ENCODE measurements around the gene ROR1. TPM values are rescaled to one million over a fixed set of nuclear protein-coding genes. Genes with fewer than 3 reads are reported as not detected.

The ROR1 gene
- total RNA-seq, 2 experiments from 2014 or later = 0.47 to 1.4 TPM

DNA sequence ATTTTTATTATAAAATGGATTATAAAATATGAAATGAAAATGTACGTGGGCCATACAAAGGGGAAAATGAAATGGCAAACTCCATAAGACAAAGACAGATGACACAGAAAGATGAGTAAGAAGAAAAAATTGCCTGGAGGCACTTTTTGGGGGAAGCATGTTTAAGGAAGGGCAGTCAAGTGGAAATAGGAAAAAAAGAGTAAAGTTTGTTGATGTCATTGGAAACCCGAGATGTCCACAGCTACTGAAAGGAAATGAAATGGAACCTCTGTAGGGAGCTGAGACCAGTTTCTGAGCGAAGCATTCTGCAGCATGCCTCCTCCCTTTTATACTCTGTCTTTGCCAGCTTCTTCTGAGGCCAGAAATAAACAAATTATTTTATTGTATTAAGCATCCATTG lies 226.2 kb downstream of the ROR1 start:
- DNase-seq (ENCODE audit: low spot score) = no peak
- no peak for TF ChIP-seq EZH2phosphoT487 (IDR thresholded peaks at IDR 0.05; ENCODE audit: borderline replicate concordance, low read depth, low read length)
- TF ChIP-seq CTCF (conservative IDR thresholded peaks at IDR 0.05; ENCODE audit: low read length) = no peak
- CTCF ChIA-PET (ENCODE audit: unreplicated experiment) = interaction anchor here (0.5 kb wide), 1 partner anchor 1845 kb away, joined by 3 read pairs; no protein-coding TSS in a partner anchor
- H3K36me3 ChIP-seq (ENCODE audit: insufficient read depth, low read length) = no peaks in the 10 kb centered on the region
- intact Hi-C loops (cut with micrococcal nuclease; ENCODE audit: unreplicated experiment) = no loop called here
- H3K27ac ChIP-seq (ENCODE audit: low read depth, low read length, poor library complexity, severe bottlenecking) = no peak overlapping the region
- H4K20me1 ChIP-seq (ENCODE audit: insufficient read depth, low read length) = no peaks in the 10 kb centered on the region
- H3K4me1 ChIP-seq (ENCODE audit: insufficient read depth, low read length, poor library complexity, severe bottlenecking) = no peaks in the 10 kb centered on the region
- BruUV-seq (replicated peaks) = no TSS peak
- H2AFZ ChIP-seq (ENCODE audit: low read length) = no peak overlapping the region
- POLR2A ChIA-PET = interaction anchor here (1.0 kb wide), 1 partner anchor 324 kb away, joined by 3 read pairs; no protein-coding TSS in a partner anchor
- H3K4me3 ChIP-seq (ENCODE audit: low read depth, low read length, poor library complexity, severe bottlenecking) = no peak overlapping the region
- H3K4me2 ChIP-seq (ENCODE audit: low read length) = no peak overlapping the region
- H3K79me2 ChIP-seq (ENCODE audit: insufficient read depth, low read depth, low read length) = no peaks in the 10 kb centered on the region
- no peaks in the 10 kb centered on the region for H3K9me3 ChIP-seq (ENCODE audit: low read length)
- no peaks in the 10 kb centered on the region for H3K9me2 ChIP-seq (ENCODE audit: insufficient read depth, low read length)

DNA sequence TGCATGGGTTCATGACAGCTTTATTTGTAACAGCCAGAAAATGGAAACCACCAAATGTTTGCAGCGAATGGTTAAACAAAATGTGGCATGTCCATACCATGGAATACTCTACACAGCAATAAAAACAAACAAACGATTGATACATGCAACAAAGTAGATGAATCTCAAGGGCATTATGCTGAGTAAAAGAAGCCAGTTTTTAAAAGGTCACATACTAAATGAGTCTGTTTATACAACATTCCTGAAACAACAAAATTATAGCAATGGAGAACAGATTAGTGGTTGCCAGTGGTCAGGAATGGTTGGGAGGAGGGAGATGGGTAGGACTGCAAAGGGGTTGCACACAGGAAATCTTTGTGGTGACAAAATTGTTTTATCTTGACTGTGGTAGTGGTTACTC lies 227.2 kb downstream of the ROR1 start:
- Histone ChIP-seq H3K79me2 (ENCODE audit: insufficient read depth, low read depth, low read length) (no peaks in the 10 kb centered on the region), H3K36me3 (ENCODE audit: insufficient read depth, low read length) (no peaks in the 10 kb centered on the region), H3K4me3 (ENCODE audit: low read depth, low read length, poor library complexity, severe bottlenecking) (no peak overlapping the region), H3K9me3 (ENCODE audit: low read length) (no peaks in the 10 kb centered on the region), H3K4me2 (ENCODE audit: low read length) (no peak overlapping the region), H2AFZ (ENCODE audit: low read length) (no peak overlapping the region), H3K9me2 (ENCODE audit: insufficient read depth, low read length) (no peaks in the 10 kb centered on the region), H4K20me1 (ENCODE audit: insufficient read depth, low read length) (no peaks in the 10 kb centered on the region), H3K27ac (ENCODE audit: low read depth, low read length, poor library complexity, severe bottlenecking) (no peak overlapping the region), H3K4me1 (ENCODE audit: insufficient read depth, low read length, poor library complexity, severe bottlenecking) (no peaks in the 10 kb centered on the region)
- no peak for DNase-seq (ENCODE audit: low spot score)
- POLR2A ChIA-PET = interaction anchor here (0.5 kb wide), 1 partner anchor 717 kb away, joined by 5 read pairs; no protein-coding TSS in a partner anchor
- CTCF ChIA-PET (ENCODE audit: unreplicated experiment) = no interaction called here
- intact Hi-C loops (cut with micrococcal nuclease; ENCODE audit: unreplicated experiment) = no loop called here
- TF ChIP-seq CTCF (conservative IDR thresholded peaks at IDR 0.05; ENCODE audit: low read length) = no peak
- no peak for TF ChIP-seq EZH2phosphoT487 (IDR thresholded peaks at IDR 0.05; ENCODE audit: borderline replicate concordance, low read depth, low read length)
- BruUV-seq (replicated peaks) = no TSS peak

DNA sequence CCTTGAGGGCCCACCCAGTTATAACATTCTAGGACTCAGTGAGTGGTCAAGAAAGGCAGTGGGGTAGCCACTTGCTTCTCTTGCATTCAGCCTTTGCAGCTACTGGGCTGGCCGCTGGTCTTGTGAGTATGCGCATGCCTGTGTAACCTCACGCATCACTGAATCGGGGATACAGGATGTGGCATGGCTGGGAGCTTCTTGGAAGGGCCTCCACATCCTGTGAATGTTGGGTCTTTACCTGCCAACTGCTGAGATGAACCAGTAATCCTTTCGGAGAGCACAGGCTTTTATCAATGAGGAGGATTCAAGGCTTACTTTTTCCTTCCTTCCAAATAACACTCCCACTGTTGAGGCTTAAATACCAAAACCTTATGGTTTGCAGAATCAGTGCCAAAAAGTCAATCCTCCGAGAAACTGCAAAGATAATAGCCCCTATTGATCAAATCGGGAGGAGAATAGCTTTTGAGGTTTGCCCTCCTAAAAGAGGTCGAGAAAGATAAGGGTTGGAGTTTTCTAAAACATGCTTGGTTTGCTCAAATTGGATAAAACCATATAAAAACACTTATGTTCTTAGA lies 230.7 kb downstream of the ROR1 start:
- POLR2A ChIA-PET = no interaction called here
- Histone ChIP-seq H3K4me1 (ENCODE audit: insufficient read depth, low read length, poor library complexity, severe bottlenecking) (no peaks in the 10 kb centered on the region), H2AFZ (ENCODE audit: low read length) (no peak overlapping the region), H3K4me3 (ENCODE audit: low read depth, low read length, poor library complexity, severe bottlenecking) (no peak overlapping the region), H3K9me2 (ENCODE audit: insufficient read depth, low read length) (no peaks in the 10 kb centered on the region), H3K27ac (ENCODE audit: low read depth, low read length, poor library complexity, severe bottlenecking) (no peak overlapping the region), H3K4me2 (ENCODE audit: low read length) (no peak overlapping the region), H3K9me3 (ENCODE audit: low read length) (no peaks in the 10 kb centered on the region), H3K36me3 (ENCODE audit: insufficient read depth, low read length) (no peaks in the 10 kb centered on the region), H4K20me1 (ENCODE audit: insufficient read depth, low read length) (no peaks in the 10 kb centered on the region), H3K79me2 (ENCODE audit: insufficient read depth, low read depth, low read length) (no peaks in the 10 kb centered on the region)
- TF ChIP-seq EZH2phosphoT487 (IDR thresholded peaks at IDR 0.05; ENCODE audit: borderline replicate concordance, low read depth, low read length) (no peak), CTCF (conservative IDR thresholded peaks at IDR 0.05; ENCODE audit: low read length) (no peak)
- CTCF ChIA-PET (ENCODE audit: unreplicated experiment) = no interaction called here
- intact Hi-C loops (cut with micrococcal nuclease; ENCODE audit: unreplicated experiment) = no loop called here
- BruUV-seq (replicated peaks) = no TSS peak
- DNase-seq (ENCODE audit: low spot score) = no peak

Measured in OCI-LY7 (cell line).